GM19395 (cell line): ENCODE measurements around the gene FRS3.
"Not testable (repeated sequence)": the region's sequence is repeated elsewhere in the genome, so short reads cannot be mapped to it uniquely, and the experiment has no call there.

Experiments used
- ATAC-seq: cut with Tn5 transposase; IDR thresholded peaks from one replicate; pipeline ENCODE4 v1.9.1; 2021; ENCODE audit warnings: mild to moderate bottlenecking, moderate library complexity; ENCODE audit not compliant: unreplicated experiment

FRS3 gene

DNA sequence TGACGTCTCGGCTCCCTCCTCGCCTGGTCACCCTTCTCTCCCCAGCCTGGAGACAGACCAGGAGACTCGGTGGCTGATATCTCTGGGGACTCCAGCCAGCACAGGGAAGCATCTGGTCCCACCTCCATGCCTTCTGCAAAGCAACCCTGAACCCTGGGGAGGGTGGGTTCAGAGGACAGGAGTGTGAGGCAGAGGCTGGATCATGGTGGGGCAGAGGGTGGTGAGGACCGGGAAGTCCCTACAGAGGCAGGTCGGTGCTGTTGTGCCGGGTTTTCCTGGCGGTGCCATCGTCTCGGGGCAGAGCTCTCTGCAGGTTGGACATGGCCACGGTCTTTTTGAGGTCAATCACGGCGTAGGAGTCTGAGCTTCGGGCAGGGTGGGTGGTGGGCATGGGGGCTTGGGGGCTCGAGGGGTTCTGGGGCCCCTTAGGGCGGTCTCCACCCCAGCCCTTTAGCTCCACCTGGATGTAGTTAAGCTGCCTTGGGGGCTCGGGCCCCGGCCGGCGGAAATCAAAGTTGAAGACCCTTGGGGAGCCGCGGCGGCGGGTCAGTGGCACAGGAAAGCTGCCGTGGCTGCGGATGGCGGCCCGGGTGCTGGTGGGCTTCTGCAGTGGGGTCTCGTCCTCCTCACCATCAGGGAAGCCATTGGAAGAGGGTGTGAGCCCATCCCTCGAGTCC, 9.2 kb downstream of the FRS3 start:
- no peak for ATAC-seq

DNA sequence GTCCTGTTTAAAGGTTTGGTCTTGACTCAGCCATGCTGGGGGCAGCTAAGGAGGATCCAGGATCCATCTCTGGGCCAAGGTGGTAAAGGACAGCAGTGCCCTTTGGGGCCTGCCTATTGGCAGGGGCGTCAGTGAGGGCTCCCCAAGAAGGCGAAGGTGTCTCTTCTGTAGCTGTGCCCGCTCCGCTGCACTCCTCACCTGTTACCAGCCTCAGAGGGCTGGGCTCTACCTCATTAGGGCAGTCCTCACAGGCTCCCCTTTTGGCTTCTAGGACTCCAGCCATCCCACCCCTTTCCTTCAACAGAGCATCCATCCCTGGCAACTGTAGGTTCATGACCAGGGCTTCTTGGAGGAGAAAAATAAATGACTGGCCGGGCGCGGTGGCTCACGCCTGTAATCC, 10.3 kb downstream of the FRS3 start:
- no peak for ATAC-seq

DNA sequence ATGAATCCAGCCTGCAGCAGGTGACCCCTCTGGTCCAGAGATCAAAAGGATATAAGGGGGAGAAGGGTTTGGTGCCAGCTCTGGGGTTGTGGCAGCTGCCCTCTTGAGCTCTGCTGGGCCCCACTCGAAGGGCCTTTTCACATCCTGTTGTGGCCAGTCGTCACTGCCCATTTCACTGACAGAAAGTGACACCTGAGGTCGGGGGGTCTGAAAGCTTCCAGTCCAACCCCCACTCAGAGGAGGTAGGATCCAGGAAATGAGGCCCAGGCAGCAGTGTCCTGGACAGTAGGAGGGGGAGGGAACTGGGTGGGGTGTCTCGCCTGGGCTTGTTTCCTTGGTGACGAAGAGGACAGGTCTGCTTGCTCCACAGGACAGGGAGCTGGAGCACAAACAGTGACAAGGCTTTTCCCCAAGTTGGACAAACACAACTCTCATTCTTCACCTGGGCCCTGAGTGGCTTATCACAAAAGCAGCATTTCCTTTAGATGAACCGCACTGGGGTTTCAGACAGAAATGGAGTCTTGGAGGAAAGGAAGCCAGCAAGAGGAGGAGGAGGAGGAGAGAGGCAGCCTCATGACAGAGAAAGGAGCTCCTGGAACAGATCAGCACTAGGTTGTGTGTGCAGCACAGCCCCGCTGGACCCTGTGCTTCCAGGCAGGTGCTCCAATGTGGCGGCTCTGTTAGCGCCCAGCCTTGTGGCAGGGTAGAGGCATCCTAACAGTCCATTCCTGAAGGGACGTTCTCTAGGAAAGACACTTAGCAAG, 11.0 kb downstream of the FRS3 start:
- ATAC-seq, result no peak

DNA sequence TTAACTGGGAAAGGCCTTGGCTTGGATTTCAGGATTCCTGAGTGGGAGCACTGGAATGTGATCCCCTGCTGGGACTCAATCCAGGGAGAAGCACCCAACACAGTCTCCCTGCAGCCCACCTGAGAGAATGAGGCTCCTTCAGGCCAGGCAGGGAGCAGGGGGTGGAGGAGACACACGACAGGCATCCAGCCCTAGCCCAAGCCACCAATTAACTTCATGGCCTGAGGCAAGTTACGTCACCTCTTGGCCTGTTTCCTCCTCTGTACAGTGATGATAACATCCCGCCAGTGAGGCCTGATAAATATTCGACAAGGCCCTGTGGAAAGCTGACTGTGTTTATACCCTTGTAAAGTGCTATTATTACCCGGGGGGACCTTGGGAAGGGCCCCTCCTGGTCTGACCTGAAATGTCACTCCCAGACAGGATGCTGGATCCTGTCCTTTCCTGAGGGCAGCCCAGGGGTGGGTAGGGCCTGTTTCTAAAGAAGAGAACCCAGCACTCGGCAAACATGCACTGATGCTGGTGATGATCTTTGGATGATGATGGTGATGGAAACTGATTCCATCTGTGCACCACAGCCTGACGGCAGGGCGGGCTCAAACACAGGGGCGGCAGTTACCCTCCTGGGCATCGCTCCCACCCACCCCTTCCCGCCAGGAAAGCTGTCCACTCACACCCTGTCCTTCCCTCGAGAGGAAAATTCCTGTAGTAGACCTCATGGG, 12.4 kb downstream of the FRS3 start:
- no peak for ATAC-seq

DNA sequence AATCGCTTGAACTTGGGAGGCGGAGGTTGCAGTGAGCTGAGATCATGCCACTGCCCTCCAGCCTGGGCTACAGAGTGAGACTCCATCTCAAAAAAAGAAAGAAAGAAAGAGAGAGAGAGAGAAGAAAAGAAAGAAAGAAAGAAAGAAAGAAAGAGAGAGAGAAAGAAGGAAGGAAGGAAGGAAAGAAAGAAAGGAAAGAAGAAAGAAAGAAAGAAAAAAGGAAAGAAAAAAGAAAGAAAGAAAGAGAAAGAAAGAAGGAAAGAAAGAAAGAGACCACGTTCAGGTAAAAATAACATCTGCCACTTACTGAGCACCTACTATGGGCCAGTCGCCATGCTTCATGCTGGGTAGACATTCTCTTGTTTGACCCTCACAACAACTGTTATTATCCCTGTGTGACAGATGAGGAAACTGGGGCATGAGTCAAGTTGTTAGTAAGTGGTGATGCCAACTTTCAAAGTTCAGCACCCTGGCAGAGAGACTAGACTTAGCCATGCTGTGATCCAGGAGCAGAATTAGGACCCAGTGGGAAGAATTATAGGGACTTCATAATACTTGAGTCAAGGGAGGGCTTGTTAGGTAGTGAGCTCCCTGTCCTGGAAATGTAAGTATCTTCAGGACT, 13.5 kb downstream of the FRS3 start:
- not testable (repeated sequence) for ATAC-seq

DNA sequence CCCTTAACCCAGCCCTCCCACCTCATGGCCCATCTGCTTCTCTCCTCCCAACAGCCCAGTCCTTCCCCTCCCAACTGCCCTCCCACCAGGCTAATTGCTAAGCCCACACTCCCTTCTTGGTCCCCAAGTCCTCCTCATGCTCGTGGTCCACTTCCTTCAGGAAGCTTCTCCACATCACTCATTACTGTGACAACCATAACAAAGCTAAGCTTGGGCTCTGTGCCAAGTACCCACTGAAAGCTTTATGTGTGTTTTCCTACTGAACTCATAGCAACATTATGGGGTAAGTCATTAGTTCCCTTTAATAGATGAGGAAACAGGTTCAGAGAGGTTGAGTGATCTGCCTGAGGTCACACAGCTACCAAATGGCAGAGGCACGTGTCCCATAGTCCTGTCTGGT, 16.2 kb downstream of the FRS3 start:
- no peak for ATAC-seq

DNA sequence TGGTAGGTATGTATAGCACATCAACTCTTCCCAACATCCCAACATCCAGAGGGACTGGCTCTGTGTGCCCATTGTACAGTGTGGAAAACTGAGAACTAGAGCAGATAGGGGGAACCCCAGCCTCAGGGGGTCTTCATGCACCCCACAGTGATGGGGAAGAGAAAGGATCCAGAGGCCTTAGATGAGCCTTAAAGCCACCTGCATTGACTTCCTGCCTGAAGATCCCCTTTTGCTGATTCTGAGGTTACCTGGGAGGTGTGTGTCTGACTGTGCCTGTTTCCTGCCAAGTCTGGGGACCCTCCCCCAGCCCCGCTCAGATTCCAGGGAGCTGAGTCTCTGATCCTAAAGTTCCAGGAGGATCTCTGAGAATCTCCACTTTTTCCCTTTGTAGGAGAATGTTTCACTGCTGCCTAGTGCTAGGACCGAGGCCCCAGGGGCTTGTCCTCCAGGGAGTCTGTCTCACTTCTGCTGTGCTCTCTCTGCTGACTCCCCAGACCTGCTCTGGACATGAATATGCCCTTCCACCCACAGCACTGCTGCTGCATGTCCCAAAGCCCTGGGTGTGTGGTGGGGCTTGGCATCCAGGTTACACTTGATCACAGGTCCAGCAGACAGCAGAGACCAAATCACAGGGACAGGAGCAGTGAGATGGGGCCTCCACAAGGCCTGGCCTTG, 19.7 kb downstream of the FRS3 start:
- no peak for ATAC-seq

DNA sequence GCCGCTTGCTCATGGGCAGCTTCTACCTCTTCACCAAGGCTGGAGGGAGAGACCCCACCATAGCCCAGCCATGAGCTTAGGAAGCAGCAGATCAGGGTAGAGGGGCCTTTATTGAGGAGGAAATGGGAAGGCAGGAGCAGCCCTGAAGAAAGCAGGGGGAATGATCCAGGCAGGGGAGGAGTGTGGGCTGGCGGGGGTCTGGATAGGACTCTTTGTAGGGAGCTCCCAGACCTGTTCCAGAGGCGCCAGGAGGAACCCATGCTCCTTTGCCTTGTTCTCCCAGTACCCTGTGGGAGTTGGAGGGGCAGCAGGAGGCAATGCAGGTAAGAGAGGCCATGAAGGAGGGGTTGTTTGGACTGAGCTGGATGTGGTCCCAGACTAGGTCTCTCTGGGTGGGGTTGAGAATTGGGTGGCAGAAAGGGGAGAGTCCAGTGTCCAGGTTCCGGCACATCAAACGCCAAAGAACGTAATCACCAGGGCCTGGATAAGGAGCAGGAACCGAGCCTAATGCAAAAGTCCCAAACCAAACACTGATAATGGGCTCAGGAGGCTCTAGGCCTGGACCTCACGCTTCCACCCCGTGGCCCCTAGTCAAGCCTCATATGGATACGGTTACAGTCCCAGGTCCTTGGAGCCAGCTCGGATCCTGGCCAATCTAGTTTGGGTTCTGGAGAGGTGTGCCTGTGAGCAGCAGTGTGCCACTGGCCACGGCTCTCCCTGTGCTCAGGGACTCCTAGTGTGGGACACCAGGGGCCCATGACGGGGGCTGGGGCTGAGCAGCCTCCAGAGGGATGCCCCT, 20.4 kb downstream of the FRS3 start:
- ATAC-seq, result no peak

DNA sequence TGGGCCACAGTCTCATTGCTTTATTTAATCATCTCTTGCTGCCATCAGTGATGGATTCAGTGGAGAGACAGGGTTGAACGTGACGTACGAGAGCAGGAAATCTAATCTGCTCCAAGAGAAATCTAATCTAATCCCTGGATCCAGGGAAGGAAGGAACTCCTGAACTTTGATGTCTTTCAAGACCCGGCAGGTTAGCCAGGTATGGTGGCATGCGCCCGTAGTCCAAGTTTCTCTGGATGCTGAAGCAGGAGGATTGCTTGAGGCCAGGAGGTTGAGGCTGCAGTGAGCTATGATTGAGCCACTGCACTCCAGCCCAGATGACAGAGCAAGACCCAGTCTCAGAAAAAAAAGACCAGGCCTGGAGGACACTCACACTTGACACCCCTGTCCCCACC, 21.1 kb downstream of the FRS3 start:
- ATAC-seq, result no peak

DNA sequence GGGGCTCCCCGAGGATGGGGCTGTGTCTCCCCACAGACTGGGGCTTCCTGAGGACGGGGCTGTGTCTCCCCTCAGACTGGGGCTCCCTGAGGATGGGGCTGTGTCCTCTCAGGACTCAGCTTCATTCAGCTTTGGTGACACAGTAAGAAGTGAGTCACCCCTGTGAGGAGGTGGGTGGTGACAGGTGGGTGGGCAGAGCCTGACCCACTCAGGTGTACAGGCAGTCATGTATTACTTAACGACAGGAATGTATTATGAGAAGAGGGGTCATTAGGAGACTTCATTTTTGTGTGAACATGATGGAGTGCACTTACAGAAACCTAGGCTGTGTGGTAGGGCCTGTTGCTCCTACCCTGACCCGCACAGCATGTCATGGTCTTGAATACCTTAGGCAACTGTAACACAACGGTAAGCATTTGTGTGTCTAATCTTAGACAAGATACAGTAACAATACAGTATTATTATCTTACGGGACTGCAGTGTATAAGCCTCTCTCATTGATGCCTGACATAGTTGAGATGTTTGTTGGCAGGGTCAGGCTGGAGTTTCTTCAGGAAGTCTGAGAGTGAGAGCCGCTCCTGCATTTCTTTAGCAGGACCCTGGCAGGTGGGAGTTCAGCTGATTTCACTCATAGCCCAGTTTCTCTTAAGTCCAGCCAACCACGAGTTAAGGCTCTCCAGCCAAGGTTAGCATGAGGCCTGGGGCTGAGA, 21.6 kb downstream of the FRS3 start:
- ATAC-seq, result no peak

DNA sequence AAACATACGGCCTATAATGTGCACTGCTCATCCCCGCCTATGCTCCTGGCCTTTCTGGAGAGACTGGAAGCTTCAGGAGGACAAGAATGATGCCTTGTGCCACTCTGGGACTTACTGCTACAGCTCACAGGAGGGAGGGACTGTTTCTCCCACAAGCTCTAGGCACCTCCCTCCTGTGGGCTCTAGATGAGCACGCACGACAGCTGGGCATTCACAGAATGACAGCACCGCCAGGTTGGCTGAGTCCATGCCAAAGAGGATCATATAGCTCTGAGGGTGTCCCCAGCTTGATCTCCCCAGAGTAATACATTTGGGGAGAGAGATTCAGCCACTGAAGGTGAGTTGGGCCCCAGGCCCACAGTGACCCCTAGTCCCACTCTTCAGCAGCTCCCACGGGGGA, 22.4 kb downstream of the FRS3 start:
- ATAC-seq, result no peak

DNA sequence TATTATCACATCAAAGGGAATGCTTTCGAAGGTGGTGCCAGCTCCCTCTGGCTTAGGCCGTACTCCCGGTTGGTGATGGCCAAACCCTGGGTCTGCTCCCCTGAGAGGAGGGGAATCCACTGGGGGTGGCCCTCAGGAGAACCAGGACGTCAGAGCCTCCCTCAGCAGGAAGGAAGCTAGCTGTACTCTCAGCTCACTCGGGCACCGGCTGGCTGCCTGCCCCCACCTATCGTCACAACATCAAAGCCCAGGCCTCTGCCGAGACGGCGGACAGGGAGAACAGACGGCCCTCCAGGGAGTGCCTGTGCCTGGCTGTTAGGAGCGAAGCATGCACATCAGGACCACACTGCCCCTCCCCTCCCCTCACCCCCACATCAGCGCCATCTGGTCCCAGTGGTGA, 23.3 kb downstream of the FRS3 start:
- ATAC-seq, result no peak

DNA sequence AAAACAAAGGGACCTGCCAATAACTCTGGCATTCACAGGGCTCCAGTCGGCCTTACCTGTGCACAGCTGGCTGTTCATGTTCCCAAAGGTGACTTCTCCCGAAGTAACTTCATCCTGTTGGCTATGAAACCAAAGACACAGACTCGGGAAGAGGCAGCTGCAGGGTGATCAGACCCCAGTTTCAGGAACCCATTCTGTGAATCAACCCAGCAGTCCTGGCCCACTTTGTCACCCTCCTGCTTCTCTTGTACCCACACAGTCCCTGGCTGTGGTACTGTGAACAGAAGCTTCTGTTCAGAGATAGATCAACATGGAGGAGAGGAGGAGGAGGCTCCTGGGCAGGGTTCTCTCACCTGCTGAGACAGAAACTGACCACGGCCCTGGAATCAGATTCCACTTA, 23.8 kb downstream of the FRS3 start:
- no peak for ATAC-seq

DNA sequence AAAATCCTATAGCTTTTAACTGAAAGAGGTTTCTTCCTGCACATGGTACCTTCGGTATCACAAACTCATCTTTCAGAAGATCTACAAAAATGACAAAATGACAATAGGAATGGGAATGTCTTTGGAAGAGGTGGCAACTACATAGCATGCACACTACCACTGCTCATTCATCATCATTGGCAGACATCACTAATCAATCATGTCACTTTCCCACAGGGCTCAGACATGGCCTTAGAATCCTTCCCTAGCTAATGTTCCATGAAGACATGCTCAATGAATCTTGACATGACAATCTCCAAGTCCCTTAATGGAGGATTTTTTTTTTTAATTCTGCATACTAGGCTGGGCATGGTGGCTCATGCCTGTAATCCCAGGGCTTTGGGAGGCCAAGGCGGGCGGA, 29.3 kb downstream of the FRS3 start:
- no peak for ATAC-seq

DNA sequence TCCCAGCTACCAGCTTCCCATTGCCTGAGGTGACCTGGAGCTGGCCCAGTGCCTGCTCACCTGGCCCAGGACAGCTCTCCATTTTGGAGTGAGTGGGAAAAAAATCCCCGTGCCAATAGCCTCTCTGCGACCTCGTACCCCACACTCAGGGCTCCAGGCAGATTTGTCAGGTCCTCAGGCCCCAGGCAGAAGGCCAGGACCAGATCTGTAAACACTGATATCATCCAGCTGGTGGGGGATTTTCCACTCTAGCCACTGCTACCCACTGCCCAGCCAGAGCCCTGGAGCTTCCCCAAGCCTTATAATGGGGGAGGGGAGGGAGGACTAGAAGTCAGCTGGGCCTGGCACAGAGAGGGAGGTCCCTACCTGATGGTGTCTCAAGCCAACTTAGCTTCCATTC, 31.2 kb downstream of the FRS3 start:
- ATAC-seq, result no peak

DNA sequence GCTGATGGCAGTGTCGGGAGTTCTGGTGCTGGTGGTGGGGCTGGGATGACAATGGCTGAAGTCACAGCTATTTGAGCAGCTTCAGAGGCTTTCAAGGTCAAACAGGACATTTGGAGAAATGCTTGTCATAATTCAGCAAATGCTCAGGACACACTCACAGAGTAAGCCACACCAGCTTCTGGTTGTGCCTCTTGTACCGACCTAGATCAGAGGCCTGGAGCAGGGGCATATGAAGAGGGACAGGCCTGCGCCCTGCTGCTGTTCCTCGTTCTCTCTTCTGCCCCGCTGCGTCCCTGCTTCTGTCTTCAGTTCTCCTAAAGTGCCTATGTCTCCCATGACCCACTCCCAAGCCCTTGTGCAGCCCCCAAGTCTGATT, 31.6 kb downstream of the FRS3 start:
- no peak for ATAC-seq

DNA sequence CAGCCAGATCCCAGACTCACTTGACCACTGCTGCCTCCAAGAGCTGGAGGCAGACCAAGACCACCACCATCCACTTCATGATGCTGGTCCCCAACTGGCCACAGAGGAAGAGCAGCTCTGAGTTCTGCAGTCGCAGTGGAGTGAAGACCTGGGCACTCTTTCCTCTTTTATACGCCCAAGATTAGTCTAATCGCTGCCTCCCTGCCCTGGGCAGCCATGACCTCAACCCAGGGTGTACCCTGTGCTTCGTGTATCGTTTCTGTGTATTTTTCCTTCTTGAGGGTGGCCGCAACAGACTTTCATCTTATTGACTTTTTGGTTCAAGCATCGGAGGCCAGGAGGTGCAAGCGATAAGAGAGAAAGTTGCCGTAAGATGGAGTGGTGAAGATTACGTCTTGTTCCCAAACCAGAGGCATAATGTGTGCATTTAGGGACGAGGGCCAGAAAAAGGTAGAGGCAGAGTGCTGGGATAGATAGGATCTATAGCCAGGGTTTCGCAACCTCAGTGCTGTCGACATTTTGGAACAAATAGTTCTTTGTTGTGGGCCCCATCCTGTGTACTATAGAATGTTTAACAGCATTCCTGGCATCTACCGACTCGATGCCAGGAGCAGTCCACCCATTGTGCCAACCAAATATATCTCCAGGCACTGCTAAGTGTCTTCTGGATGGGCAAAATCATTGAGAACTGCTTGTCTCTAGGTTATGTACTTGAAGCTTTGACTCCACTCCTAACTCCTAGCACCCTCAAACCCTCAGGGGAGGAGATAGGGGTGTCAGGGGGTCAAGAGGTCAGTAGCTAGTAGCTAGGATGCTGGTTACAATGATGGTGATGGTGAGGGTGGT, 32.2 kb downstream of the FRS3 start, which contains the start of gene PGC:
Gene PGC, minus strand, starts transcription at position 142 of the 846 bp plus-strand sequence. Its CDS starts 63 bp downstream, at position 79.
- no peak for ATAC-seq

DNA sequence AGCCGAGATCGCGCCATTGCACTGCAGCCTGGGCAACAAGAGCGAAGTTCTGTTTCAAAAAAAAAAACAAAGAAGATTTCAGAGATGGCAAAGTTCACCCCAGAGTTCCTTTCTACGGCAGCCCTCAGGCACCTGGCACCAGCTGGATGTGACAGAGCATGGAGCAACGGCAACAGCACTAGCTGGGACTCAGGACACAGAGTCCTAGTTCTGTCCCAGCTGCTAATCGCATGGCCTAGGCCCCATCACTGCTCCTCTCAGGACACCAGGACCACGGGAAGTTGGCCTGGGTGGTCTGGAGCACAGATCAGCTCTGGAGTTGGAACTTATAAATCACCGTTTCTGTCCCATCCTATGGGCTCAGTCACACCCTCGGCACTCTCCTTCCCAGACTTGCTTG, 33.6 kb downstream of the FRS3 start:
- ATAC-seq, result no peak
